Transverse colon (tissue), 4 donors: Measurements from ENCODE around the gene SPON2. TPM values are rescaled to one million over a fixed set of nuclear protein-coding genes. Genes with fewer than 3 reads are reported as not detected.

Experiments
- DNase-seq: peaks from one replicate; pipeline ENCODE4 v3.0.0-alpha.2; 2019
- H3K27ac ChIP-seq, 4 donors: fragments of 200-600 bp; sonication (generic); 2 replicates each; pipeline ENCODE4 v1.5.1; 2016 to 2018; ENCODE audit warnings: inconsistent platforms in 4 of 4
- H3K27me3 ChIP-seq: fragments of 200-600 bp; sonication (generic); 2 replicates; pipeline ENCODE4 v1.5.1; 2017; ENCODE audit warnings: inconsistent platforms
- H3K36me3 ChIP-seq, 4 donors: fragments of 200-600 bp; sonication (generic); 2 replicates each; pipeline ENCODE4 v1.5.1; 2017 to 2019; ENCODE audit warnings: inconsistent platforms in 4 of 4
- H3K4me1 ChIP-seq, 4 donors: fragments of 200-600 bp; sonication (generic); 2 replicates each; pipeline ENCODE4 v1.5.1; 2017 to 2020; ENCODE audit warnings: inconsistent platforms in 4 of 4
- H3K4me3 ChIP-seq, 4 donors: fragments of 200-600 bp; sonication (generic); 1 replicate in 1 of 4; 2 replicates in 3 of 4; pipeline versions ENCODE4 v1.5.1 to v1.6.1; 2017 to 2019; ENCODE audit warnings: inconsistent platforms in 4 of 4
- H3K9me3 ChIP-seq, 2 donors: fragments of 200-600 bp; sonication (generic); 2 replicates each; pipeline ENCODE4 v1.5.1; 2017 to 2019; ENCODE audit warnings: inconsistent platforms in 2 of 2
- CTCF ChIP-seq, 5 experiments: fragments of 200-600 bp in 3 of 5; fragments of 450-650 bp in 2 of 5; sonication (generic) in 3 of 5; IDR thresholded peaks; 1 replicate in 2 of 5; 2 replicates in 3 of 5; pipeline ENCODE4 v1.5.1; 2016 to 2017; ENCODE audit warnings: antibody characterized with exemption in 5 of 5, inconsistent platforms in 3 of 5, mild to moderate bottlenecking in 2 of 5, moderate library complexity in 1 of 5
- EP300 ChIP-seq: sonication (generic); formaldehyde crosslinking; IDR thresholded peaks from one replicate; pipeline ENCODE4 v1.6.1; 2017; ENCODE audit warnings: antibody characterized with exemption, low read depth
- POLR2A ChIP-seq: fragments of 450-650 bp; IDR thresholded peaks from one replicate; pipeline ENCODE4 v1.6.1; 2016; ENCODE audit warnings: antibody characterized with exemption, mild to moderate bottlenecking, moderate library complexity
- POLR2AphosphoS5 ChIP-seq, 3 donors: sonication (generic); formaldehyde crosslinking; IDR thresholded peaks; one replicate each; pipeline ENCODE4 v1.6.1; 2016; ENCODE audit warnings: antibody characterized with exemption in 3 of 3
- WGBS, 2 donors: methylation state at CpG; one replicate each; pipeline ENCODE4 v1.1.5; 2018; ENCODE audit warnings: low coverage in 1 of 2; 5-methylcytosine and 5-hydroxymethylcytosine counted together
- in situ Hi-C, 4 donors: fragments of 200-750 bp; cut with MboI; loops; one replicate each; pipeline versions ENCODE4 v1.15.0 to v1.15.1; 2017; ENCODE audit warnings: low sequenced_read_pairs in 3 of 4, low pct_ligation_motif_present in 1 of 4, low pct_unique_long_range_greater_than_20kb in 1 of 4
- intact Hi-C: fragments of 100-400 bp; cut with DNase I; formaldehyde crosslinking; loops from one replicate; pipeline ENCODE4 v1.15.1; 2023; ENCODE audit warnings: low total_unique reads
- total RNA-seq, 4 donors: library from RNA; depleted of rRNA; stranded (reverse); fragments of >200 nt; gene quantifications; one replicate each; pipeline ENCODE4 v1.1.0, GENCODE V29; 2016

Gene SPON2
- total RNA-seq, 4 donors from 2014 or later, result 45.4 to 127 (median 53.1) TPM

- intact Hi-C loops, result no loop called here
- H3K36me3 ChIP-seq, result no peaks in the 10 kb centered on the region
- peak overlapping the region; percentile 79 to 90 (median 82) for H3K27ac ChIP-seq
- H3K4me3 ChIP-seq, result peak overlapping the region in 1 of 4 donors; percentile 34
- DNase-seq, result peak; percentile 58
- TF ChIP-seq POLR2AphosphoS5 (IDR thresholded peaks at IDR 0.05) (peak in 2 of 3 donors; percentile 54 to 56), POLR2A (no peak), CTCF (IDR thresholded peaks at IDR 0.05) (no peak)
- no peaks in the 10 kb centered on the region for H3K27me3 ChIP-seq
- in situ Hi-C loops, result no loop called here
- H3K9me3 ChIP-seq, result no peaks in the 10 kb centered on the region
- peaks cover 19 to 34% (median 28%) of the 10 kb centered on the region in 4 donors for H3K4me1 ChIP-seq
- 77% methylated on average over 52 of the region's 52 CpGs; no CpG with 5 or more reads in 1 of the 2 donors for whole genome bisulfite sequencing, 2 donors
Observed at GRCh38 chr4:1194010-1194900, 21.9 kb upstream of the SPON2 start.

DNA sequence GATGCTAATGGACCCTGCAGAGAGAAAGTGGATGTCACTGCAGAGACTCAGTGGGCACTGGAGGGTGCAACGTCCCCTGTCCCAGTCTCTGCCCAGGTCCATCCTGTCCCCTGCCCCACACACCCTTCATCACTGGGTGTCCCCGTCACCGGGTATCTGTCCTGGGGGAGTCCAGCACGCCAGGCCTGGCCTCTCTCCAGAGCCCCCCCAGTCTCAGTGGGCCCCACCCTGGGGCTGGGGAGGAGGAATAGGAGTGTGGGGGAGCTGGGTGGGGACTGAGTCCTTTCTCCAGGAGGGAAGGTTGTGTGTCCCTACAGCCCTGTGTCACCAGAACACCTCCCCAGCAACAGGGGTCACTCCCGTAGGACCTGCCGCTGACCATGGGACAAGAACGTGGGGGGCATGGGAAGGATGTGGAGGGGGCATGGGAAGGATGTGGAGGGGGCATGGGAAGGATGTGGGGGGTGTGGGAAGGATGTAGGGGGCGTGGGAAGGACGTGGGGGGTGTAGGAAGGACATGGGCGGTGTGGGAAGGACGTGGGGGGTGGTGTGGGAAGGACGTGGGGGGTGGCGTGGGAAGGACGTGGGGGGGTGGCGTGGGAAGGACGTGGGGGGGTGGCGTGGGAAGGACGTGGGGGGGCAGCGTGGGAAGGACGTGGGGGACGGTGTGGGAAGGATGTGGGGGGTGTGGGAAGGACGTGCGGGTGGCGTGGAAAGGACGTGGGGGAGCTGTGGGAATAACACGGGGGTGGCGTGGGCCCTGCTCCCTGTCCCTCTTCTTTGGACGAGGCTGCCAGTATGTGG is 21.0 kb upstream of the SPON2 start:
- H3K4me3 ChIP-seq, result peak overlapping the region in 1 of 4 donors; percentile 34
- H3K27ac ChIP-seq, result peak overlapping the region; percentile 81 to 91 (median 85)
- WGBS, 2 donors, result 60% methylated on average over 12 of the region's 28 CpGs; no CpG with 5 or more reads in 1 of the 2 donors
- in situ Hi-C loops (no loop called here), intact Hi-C loops (no loop called here)
- no peaks in the 10 kb centered on the region for H3K9me3 ChIP-seq
- no peaks in the 10 kb centered on the region for H3K36me3 ChIP-seq
- no peak for DNase-seq
- no peaks in the 10 kb centered on the region for H3K27me3 ChIP-seq
- H3K4me1 ChIP-seq, result peaks cover 19 to 34% (median 28%) of the 10 kb centered on the region in 4 donors
- TF ChIP-seq EP300, result no peak

DNA sequence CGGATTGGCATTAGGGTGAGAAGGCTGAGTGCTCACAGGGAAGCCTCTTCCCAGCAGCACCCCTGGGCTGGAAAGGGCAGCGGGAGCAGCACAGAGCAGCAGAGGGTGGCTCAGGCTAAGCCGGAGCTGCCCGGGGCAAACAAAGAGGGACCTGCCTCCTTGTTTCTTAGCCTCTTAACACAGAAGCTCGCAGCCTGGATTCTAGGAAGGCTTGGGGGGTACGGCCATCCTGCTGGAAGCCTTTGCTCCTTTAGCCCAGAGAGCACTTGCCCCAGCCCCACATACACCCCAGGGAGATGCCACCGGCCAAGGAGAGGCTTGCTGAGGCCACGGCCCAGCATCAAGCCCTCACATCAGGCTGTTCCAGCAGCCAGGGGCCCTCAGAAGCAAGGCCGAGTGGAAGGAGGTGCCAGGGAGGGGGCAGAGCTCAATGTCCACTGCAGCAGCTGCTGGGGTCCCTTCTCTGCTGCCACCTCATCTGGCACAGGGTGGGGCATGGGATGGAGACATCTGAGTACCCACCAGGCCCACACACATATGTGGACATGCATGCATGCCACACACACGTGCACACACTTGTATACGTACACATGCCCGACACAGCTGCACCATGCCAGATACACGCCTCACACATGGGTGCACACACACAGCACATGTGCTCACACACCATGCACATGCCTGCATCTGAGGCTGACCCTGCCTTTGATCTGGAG is 20.3 kb upstream of the SPON2 start:
- WGBS, 2 donors, result 60% methylated on average over 13 of the region's 13 CpGs; no CpG with 5 or more reads in 1 of the 2 donors
- TF ChIP-seq POLR2A, result no peak
- no peak for TF ChIP-seq CTCF (IDR thresholded peaks at IDR 0.05)
- no peak for TF ChIP-seq POLR2AphosphoS5 (IDR thresholded peaks at IDR 0.05)
- no peak for TF ChIP-seq EP300

GRCh38 chr4:1192091-1192492 is 19.7 kb upstream of the SPON2 start:
- Histone ChIP-seq H3K27me3 (no peaks in the 10 kb centered on the region), H3K4me3 (no peak overlapping the region), H3K9me3 (no peaks in the 10 kb centered on the region), H3K4me1 (peaks cover 19 to 42% (median 28%) of the 10 kb centered on the region in 4 donors), H3K36me3 (no peaks in the 10 kb centered on the region), H3K27ac (peak overlapping the region; percentile 81 to 91 (median 84))
- DNase-seq, result peak; percentile 83
- TF ChIP-seq POLR2AphosphoS5 (IDR thresholded peaks at IDR 0.05) (peak; percentile 56 to 66 (median 65)), POLR2A (no peak)
- intact Hi-C loops (no loop called here), in situ Hi-C loops (no loop called here)
- 35% methylated on average over 4 of the region's 4 CpGs; no CpG with 5 or more reads in 1 of the 2 donors for WGBS, 2 donors

More for the DNA sequence above, 20.3 kb upstream of the SPON2 start:
- Histone ChIP-seq H3K4me3 (no peak overlapping the region), H3K27ac (peak overlapping the region; percentile 81 to 91 (median 84)), H3K9me3 (no peaks in the 10 kb centered on the region), H3K36me3 (no peaks in the 10 kb centered on the region), H3K27me3 (no peaks in the 10 kb centered on the region), H3K4me1 (peaks cover 19 to 36% (median 28%) of the 10 kb centered on the region in 4 donors)
- intact Hi-C loops, result no loop called here
- in situ Hi-C loops, result no loop called here
- peak; percentile 23 for DNase-seq
